ENCODE results near the gene P2RY4. TPM values are rescaled to one million over a fixed set of nuclear protein-coding genes. Genes with fewer than 3 reads are reported as not detected.

P2RY4 gene
- polyA plus RNA-seq, 1 donor from 2014 or later, result not detected

DNA sequence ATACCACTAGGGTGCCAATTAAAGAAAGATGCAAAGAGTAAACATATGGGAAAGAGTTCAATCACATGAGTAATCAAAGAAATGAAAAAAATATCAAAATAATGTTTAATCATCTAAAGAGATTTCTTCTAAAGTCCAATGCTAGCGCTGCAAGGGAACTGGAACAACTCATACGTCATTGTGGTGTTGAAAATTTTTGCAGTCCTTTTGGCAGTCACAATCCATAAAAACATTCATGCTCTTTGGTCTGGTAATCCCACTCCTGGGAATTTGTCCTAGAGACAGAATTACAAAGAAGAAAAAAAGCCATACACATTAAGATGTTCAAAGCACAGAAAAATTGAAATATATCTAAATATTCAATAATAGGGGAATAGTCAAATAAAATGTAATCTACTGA is 4.6 kb downstream of the P2RY4 start:
- H3K36me3 ChIP-seq (ENCODE audit: insufficient read depth, low read length), result no peaks in the 10 kb centered on the region
- no peak overlapping the region for H3K27ac ChIP-seq (ENCODE audit: low read length)
- no peaks in the 10 kb centered on the region for H3K9me3 ChIP-seq (ENCODE audit: low read length)
- H4K20me1 ChIP-seq (ENCODE audit: insufficient read depth), result no peaks in the 10 kb centered on the region
- H3K9me2 ChIP-seq (ENCODE audit: insufficient read depth, low read length), result no peaks in the 10 kb centered on the region
- H3K4me2 ChIP-seq (ENCODE audit: low read length), result no peak overlapping the region
- H3K4me3 ChIP-seq (ENCODE audit: low read length), result no peak overlapping the region
- H3K27me3 ChIP-seq (ENCODE audit: insufficient read depth, low read depth, low read length), result no peaks in the 10 kb centered on the region
- H3F3A ChIP-seq (ENCODE audit: insufficient read depth, low read length, poor library complexity, severe bottlenecking), result no peaks in the 10 kb centered on the region
- TF ChIP-seq MXI1 (conservative IDR thresholded peaks at IDR 0.05; ENCODE audit: poor library complexity, severe bottlenecking) (no peak), EP300 (conservative IDR thresholded peaks at IDR 0.05; ENCODE audit: poor library complexity, severe bottlenecking) (no peak), POLR2AphosphoS5 (IDR thresholded peaks at IDR 0.05) (no peak), RAD21 (conservative IDR thresholded peaks at IDR 0.05) (no peak), EZH2 (IDR thresholded peaks at IDR 0.05; ENCODE audit: borderline replicate concordance, insufficient read depth, low read length, poor library complexity, severe bottlenecking) (no peak), SMC3 (conservative IDR thresholded peaks at IDR 0.05; ENCODE audit: poor library complexity) (no peak)
- TF ChIP-seq, protein P1, sequence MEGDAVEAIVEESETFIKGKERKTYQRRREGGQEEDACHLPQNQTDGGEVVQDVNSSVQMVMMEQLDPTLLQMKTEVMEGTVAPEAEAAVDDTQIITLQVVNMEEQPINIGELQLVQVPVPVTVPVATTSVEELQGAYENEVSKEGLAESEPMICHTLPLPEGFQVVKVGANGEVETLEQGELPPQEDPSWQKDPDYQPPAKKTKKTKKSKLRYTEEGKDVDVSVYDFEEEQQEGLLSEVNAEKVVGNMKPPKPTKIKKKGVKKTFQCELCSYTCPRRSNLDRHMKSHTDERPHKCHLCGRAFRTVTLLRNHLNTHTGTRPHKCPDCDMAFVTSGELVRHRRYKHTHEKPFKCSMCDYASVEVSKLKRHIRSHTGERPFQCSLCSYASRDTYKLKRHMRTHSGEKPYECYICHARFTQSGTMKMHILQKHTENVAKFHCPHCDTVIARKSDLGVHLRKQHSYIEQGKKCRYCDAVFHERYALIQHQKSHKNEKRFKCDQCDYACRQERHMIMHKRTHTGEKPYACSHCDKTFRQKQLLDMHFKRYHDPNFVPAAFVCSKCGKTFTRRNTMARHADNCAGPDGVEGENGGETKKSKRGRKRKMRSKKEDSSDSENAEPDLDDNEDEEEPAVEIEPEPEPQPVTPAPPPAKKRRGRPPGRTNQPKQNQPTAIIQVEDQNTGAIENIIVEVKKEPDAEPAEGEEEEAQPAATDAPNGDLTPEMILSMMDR (IDR thresholded peaks at IDR 0.05; ENCODE audit: poor library complexity, severe bottlenecking), result no peak
- TF ChIP-seq, protein P2, sequence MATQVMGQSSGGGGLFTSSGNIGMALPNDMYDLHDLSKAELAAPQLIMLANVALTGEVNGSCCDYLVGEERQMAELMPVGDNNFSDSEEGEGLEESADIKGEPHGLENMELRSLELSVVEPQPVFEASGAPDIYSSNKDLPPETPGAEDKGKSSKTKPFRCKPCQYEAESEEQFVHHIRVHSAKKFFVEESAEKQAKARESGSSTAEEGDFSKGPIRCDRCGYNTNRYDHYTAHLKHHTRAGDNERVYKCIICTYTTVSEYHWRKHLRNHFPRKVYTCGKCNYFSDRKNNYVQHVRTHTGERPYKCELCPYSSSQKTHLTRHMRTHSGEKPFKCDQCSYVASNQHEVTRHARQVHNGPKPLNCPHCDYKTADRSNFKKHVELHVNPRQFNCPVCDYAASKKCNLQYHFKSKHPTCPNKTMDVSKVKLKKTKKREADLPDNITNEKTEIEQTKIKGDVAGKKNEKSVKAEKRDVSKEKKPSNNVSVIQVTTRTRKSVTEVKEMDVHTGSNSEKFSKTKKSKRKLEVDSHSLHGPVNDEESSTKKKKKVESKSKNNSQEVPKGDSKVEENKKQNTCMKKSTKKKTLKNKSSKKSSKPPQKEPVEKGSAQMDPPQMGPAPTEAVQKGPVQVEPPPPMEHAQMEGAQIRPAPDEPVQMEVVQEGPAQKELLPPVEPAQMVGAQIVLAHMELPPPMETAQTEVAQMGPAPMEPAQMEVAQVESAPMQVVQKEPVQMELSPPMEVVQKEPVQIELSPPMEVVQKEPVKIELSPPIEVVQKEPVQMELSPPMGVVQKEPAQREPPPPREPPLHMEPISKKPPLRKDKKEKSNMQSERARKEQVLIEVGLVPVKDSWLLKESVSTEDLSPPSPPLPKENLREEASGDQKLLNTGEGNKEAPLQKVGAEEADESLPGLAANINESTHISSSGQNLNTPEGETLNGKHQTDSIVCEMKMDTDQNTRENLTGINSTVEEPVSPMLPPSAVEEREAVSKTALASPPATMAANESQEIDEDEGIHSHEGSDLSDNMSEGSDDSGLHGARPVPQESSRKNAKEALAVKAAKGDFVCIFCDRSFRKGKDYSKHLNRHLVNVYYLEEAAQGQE (IDR thresholded peaks at IDR 0.05; ENCODE audit: borderline replicate concordance), result no peak
- H3K9ac ChIP-seq (ENCODE audit: low read length), result no peak overlapping the region
- H3K79me2 ChIP-seq (replicated peaks; ENCODE audit: insufficient read depth, low read length), result no peaks in the 10 kb centered on the region
- no peak overlapping the region for H2AFZ ChIP-seq (ENCODE audit: low read depth, low read length)

DNA sequence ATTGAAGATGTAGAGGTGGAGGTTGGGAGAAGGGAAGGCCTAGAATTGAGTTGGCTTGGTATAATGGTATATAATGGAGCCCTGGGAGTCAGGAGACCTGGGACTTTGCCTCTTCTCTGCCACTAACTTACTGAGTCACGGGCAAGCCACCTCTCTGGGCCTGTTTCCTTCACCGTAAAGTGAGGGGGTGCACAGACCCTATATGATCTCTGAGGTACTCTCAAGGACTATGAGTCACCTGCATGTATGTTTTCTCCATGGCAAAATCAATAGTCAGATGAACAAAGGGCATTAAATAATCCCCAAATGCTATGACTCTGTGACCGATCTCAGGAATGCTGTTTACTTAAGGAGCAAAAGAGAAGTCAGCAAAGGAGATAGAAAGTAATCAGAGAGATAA is 5.1 kb downstream of the P2RY4 start:
- TF ChIP-seq EZH2 (IDR thresholded peaks at IDR 0.05; ENCODE audit: borderline replicate concordance, insufficient read depth, low read length, poor library complexity, severe bottlenecking) (no peak), RAD21 (conservative IDR thresholded peaks at IDR 0.05) (no peak), POLR2AphosphoS5 (IDR thresholded peaks at IDR 0.05) (no peak), MXI1 (conservative IDR thresholded peaks at IDR 0.05; ENCODE audit: poor library complexity, severe bottlenecking) (no peak), TAF1 (IDR thresholded peaks at IDR 0.05; ENCODE audit: low read depth) (no peak), SMC3 (conservative IDR thresholded peaks at IDR 0.05; ENCODE audit: poor library complexity) (no peak), EP300 (conservative IDR thresholded peaks at IDR 0.05; ENCODE audit: poor library complexity, severe bottlenecking) (no peak)
- TF ChIP-seq, protein P1 (IDR thresholded peaks at IDR 0.05; ENCODE audit: poor library complexity, severe bottlenecking), result no peak
- TF ChIP-seq, protein P2 (IDR thresholded peaks at IDR 0.05; ENCODE audit: borderline replicate concordance), result no peak
- Histone ChIP-seq H3K4me3 (ENCODE audit: low read length) (no peak overlapping the region), H3K79me2 (replicated peaks; ENCODE audit: insufficient read depth, low read length) (no peaks in the 10 kb centered on the region)

More for the DNA sequence above, 5.1 kb downstream of the P2RY4 start:
- Histone ChIP-seq H3K9ac (ENCODE audit: low read length) (no peak overlapping the region), H3K4me2 (ENCODE audit: low read length) (no peak overlapping the region), H3K36me3 (ENCODE audit: insufficient read depth, low read length) (no peaks in the 10 kb centered on the region), H3K27ac (ENCODE audit: low read length) (no peak overlapping the region), H4K20me1 (ENCODE audit: insufficient read depth) (no peaks in the 10 kb centered on the region), H3K27me3 (ENCODE audit: insufficient read depth, low read depth, low read length) (no peaks in the 10 kb centered on the region), H3K9me3 (ENCODE audit: low read length) (no peaks in the 10 kb centered on the region), H3K9me2 (ENCODE audit: insufficient read depth, low read length) (no peaks in the 10 kb centered on the region), H3F3A (ENCODE audit: insufficient read depth, low read length, poor library complexity, severe bottlenecking) (no peaks in the 10 kb centered on the region), H2AFZ (ENCODE audit: low read depth, low read length) (no peak overlapping the region)

Data from neural cell (in vitro differentiated cells).